GM21737 (cell line): ENCODE data around the gene NUDT16.

Experiments used
- ATAC-seq: cut with Tn5 transposase; IDR thresholded peaks from one replicate; pipeline ENCODE4 v1.9.1; 2021; ENCODE audit warnings: mild to moderate bottlenecking, moderate library complexity; ENCODE audit not compliant: unreplicated experiment

NUDT16 gene

GRCh38 chr3:131435000-131435399 is 53.4 kb downstream of the NUDT16 start:
- no peak for ATAC-seq
